GM23248 (cell line): ENCODE results near the gene ASTN1. TPM values are rescaled to one million over a fixed set of nuclear protein-coding genes. Genes with fewer than 3 reads are reported as not detected.

Experiments
- DNase-seq: peaks from one replicate; pipeline ENCODE4 v3.0.0-alpha.2; 2015
- H2AFZ ChIP-seq: fragments of 200-600 bp; sonication (generic); 2 replicates; pipeline ENCODE4 v1.6.1; 2016; ENCODE audit warnings: antibody characterized with exemption
- H3F3A ChIP-seq: fragments of 200-600 bp; sonication (generic); 2 replicates; pipeline ENCODE4 v1.6.1; 2016; ENCODE audit warnings: mild to moderate bottlenecking, antibody characterized with exemption, mixed run types; ENCODE audit not compliant: insufficient read depth
- H3K27ac ChIP-seq: fragments of 200-600 bp; sonication (generic); 2 replicates; pipeline ENCODE4 v1.5.1; 2016; ENCODE audit warnings: mild to moderate bottlenecking
- H3K27me3 ChIP-seq: fragments of 200-600 bp; sonication (generic); replicated peaks from 2 replicates; pipeline ENCODE4 v1.6.1; 2016; ENCODE audit warnings: mild to moderate bottlenecking; ENCODE audit not compliant: insufficient read depth
- H3K36me3 ChIP-seq: fragments of 200-600 bp; sonication (generic); 2 replicates; pipeline ENCODE4 v1.6.1; 2016; ENCODE audit warnings: low read depth, mild to moderate bottlenecking
- H3K4me1 ChIP-seq: fragments of 200-600 bp; sonication (generic); 2 replicates; pipeline ENCODE4 v1.6.1; 2016; ENCODE audit warnings: mild to moderate bottlenecking; ENCODE audit not compliant: insufficient read depth
- H3K4me2 ChIP-seq: fragments of 200-600 bp; sonication (generic); one replicate; pipeline ENCODE4 v1.6.1; 2016; ENCODE audit warnings: mild to moderate bottlenecking; ENCODE audit not compliant: unreplicated experiment
- H3K4me3 ChIP-seq: fragments of 200-600 bp; sonication (generic); 2 replicates; pipeline ENCODE4 v1.5.1; 2016; ENCODE audit warnings: mild to moderate bottlenecking
- H3K79me2 ChIP-seq: fragments of 200-600 bp; sonication (generic); 2 replicates; pipeline ENCODE4 v1.6.1; 2016; ENCODE audit warnings: mild to moderate bottlenecking; ENCODE audit not compliant: insufficient read depth
- H3K9ac ChIP-seq: fragments of 200-600 bp; sonication (generic); 2 replicates; pipeline ENCODE4 v1.6.1; 2016; ENCODE audit warnings: mild to moderate bottlenecking
- H3K9me2 ChIP-seq: fragments of 200-600 bp; sonication (generic); 2 replicates; pipeline ENCODE4 v1.6.1; 2016; ENCODE audit warnings: mixed run types, mild to moderate bottlenecking, moderate library complexity; ENCODE audit not compliant: insufficient read depth
- H3K9me3 ChIP-seq: fragments of 200-600 bp; sonication (generic); one replicate; pipeline ENCODE4 v1.6.1; 2017; ENCODE audit warnings: low read depth
- H4K20me1 ChIP-seq: fragments of 200-600 bp; sonication (generic); 2 replicates; pipeline ENCODE4 v1.6.0; 2016; ENCODE audit not compliant: insufficient read depth
- EZH2 ChIP-seq: fragments of 200-600 bp; sonication (generic); IDR thresholded peaks from 2 replicates; pipeline ENCODE4 v1.6.1; 2018; ENCODE audit warnings: antibody characterized with exemption, mild to moderate bottlenecking; ENCODE audit not compliant: insufficient read depth, poor library complexity, severe bottlenecking
- EZH2phosphoT487 ChIP-seq: fragments of 200-600 bp; sonication (generic); IDR thresholded peaks from 2 replicates; pipeline ENCODE4 v1.6.1; 2018; ENCODE audit warnings: antibody characterized with exemption, moderate library complexity, mild to moderate bottlenecking, low read depth; ENCODE audit not compliant: insufficient read depth
- WGBS, 2 experiments: methylation state at CpG; one replicate each; pipeline ENCODE4 v1.1.6; 2015 to 2017; ENCODE audit warnings: low lambda C conversion rate in 2 of 2, low coverage in 1 of 2; ENCODE audit errors: missing lambda C conversion rate in 2 of 2; 5-methylcytosine and 5-hydroxymethylcytosine counted together
- in situ Hi-C: fragments of 300-500 bp; cut with MboI; formaldehyde crosslinking; loops from 2 replicates; pipeline ENCODE4 v1.15.0; 2020
- polyA plus RNA-seq: library from polyadenylated mRNA; unstranded; fragments of >200 nt; fragmentation: Nextera tagmentation; extraction: Ambion mirVana; gene quantifications from 2 replicates; pipeline ENCODE4 v1.2.1, GENCODE V29; 2016
- total RNA-seq: library from RNA; depleted of rRNA; stranded (reverse); fragments of >200 nt; shearing (Covaris generic); gene quantifications from 2 replicates; pipeline ENCODE4 v1.2.3, GENCODE V29; 2014

ASTN1 gene
- total and polyA plus RNA-seq, 2 experiments from 2014 or later: not detected

- Histone ChIP-seq H3K27me3 (no peaks in the 10 kb centered on the region), H3K4me3 (no peak overlapping the region), H3K36me3 (no peaks in the 10 kb centered on the region), H3K27ac (no peak overlapping the region), H2AFZ (no peak overlapping the region), H3F3A (no peaks in the 10 kb centered on the region), H3K9ac (no peak overlapping the region), H3K79me2 (no peaks in the 10 kb centered on the region), H3K4me2 (no peak overlapping the region), H3K9me3 (no peaks in the 10 kb centered on the region), H4K20me1 (no peaks in the 10 kb centered on the region), H3K4me1 (no peaks in the 10 kb centered on the region), H3K9me2 (no peaks in the 10 kb centered on the region)
- in situ Hi-C loops: no loop called here
- WGBS, 2 experiments: 34 to 41% methylated on average over 2 of the region's 2 CpGs
- no peak for TF ChIP-seq EZH2phosphoT487
- TF ChIP-seq EZH2: no peak
- DNase-seq: no peak
Measured at GRCh38 chr1:176964687-176965086, 199.8 kb downstream of the ASTN1 start.

- TF ChIP-seq EZH2 (no peak), EZH2phosphoT487 (no peak)
- no peaks in the 10 kb centered on the region for H3F3A ChIP-seq
- no peak overlapping the region for H3K27ac ChIP-seq
- H2AFZ ChIP-seq: no peak overlapping the region
- in situ Hi-C loops: no loop called here
- no peaks in the 10 kb centered on the region for H3K4me1 ChIP-seq
- H3K27me3 ChIP-seq: no peaks in the 10 kb centered on the region
- H3K79me2 ChIP-seq: no peaks in the 10 kb centered on the region
- no peaks in the 10 kb centered on the region for H3K36me3 ChIP-seq
- no peaks in the 10 kb centered on the region for H3K9me3 ChIP-seq
- H3K4me2 ChIP-seq: no peak overlapping the region
- no peaks in the 10 kb centered on the region for H3K9me2 ChIP-seq
- WGBS, 2 experiments: 39 to 47% methylated on average over 2 of the region's 2 CpGs
- H3K4me3 ChIP-seq: no peak overlapping the region
- no peaks in the 10 kb centered on the region for H4K20me1 ChIP-seq
- no peak for DNase-seq
- no peak overlapping the region for H3K9ac ChIP-seq
Measured at GRCh38 chr1:176963181-176963580, 201.3 kb downstream of the ASTN1 start.

- no peak for DNase-seq
- no peak overlapping the region for H3K4me3 ChIP-seq
- H3F3A ChIP-seq: no peaks in the 10 kb centered on the region
- no peaks in the 10 kb centered on the region for H4K20me1 ChIP-seq
- no peak for TF ChIP-seq EZH2
- TF ChIP-seq EZH2phosphoT487: no peak
- WGBS, 2 experiments: 28 to 34% methylated on average over 2 of the region's 2 CpGs
- H3K9ac ChIP-seq: no peak overlapping the region
- no peak overlapping the region for H2AFZ ChIP-seq
- H3K27me3 ChIP-seq: no peaks in the 10 kb centered on the region
- H3K27ac ChIP-seq: no peak overlapping the region
- no peaks in the 10 kb centered on the region for H3K79me2 ChIP-seq
- no peaks in the 10 kb centered on the region for H3K4me1 ChIP-seq
- H3K4me2 ChIP-seq: no peak overlapping the region
- H3K9me3 ChIP-seq: no peaks in the 10 kb centered on the region
- H3K9me2 ChIP-seq: no peaks in the 10 kb centered on the region
- H3K36me3 ChIP-seq: no peaks in the 10 kb centered on the region
- in situ Hi-C loops: no loop called here
Measured at GRCh38 chr1:176961678-176962077, 202.8 kb downstream of the ASTN1 start.

- Histone ChIP-seq H3K4me1 (no peaks in the 10 kb centered on the region), H3K9me3 (no peaks in the 10 kb centered on the region), H3K4me3 (no peak overlapping the region), H2AFZ (no peak overlapping the region), H3K79me2 (no peaks in the 10 kb centered on the region), H3K9ac (no peak overlapping the region), H3K4me2 (no peak overlapping the region), H4K20me1 (no peaks in the 10 kb centered on the region), H3K36me3 (no peaks in the 10 kb centered on the region), H3K9me2 (no peaks in the 10 kb centered on the region), H3K27ac (no peak overlapping the region), H3K27me3 (no peaks in the 10 kb centered on the region), H3F3A (no peaks in the 10 kb centered on the region)
- DNase-seq: no peak
- TF ChIP-seq EZH2 (no peak), EZH2phosphoT487 (no peak)
- in situ Hi-C loops: no loop called here
- 52 to 53% methylated on average over 3 of the region's 3 CpGs for WGBS, 2 experiments
Measured at GRCh38 chr1:176959191-176959820, 205.2 kb downstream of the ASTN1 start.
